BE2C (cell line): ENCODE data around the gene ATP5ME.

Source experiments
- DNase-seq: peaks from one replicate; pipeline ENCODE4 v3.0.0-alpha.2; 2020
- H3K27me3 ChIP-seq: fragments of 250-450 bp; sonication (Bioruptor Pico); 2 replicates; pipeline ENCODE4 v1.5.1; 2020; ENCODE audit warnings: mild to moderate bottlenecking
- H3K36me3 ChIP-seq: fragments of 250-450 bp; sonication (Bioruptor Pico); 2 replicates; pipeline ENCODE4 v1.5.1; 2020; ENCODE audit warnings: mild to moderate bottlenecking
- H3K4me1 ChIP-seq: fragments of 250-450 bp; sonication (Bioruptor Pico); 2 replicates; pipeline ENCODE4 v1.5.1; 2020
- H3K4me3 ChIP-seq: 2 replicates; pipeline ENCODE4 v1.5.1; 2011; ENCODE audit warnings: low read depth, low read length
- H3K9me3 ChIP-seq: fragments of 250-450 bp; sonication (Bioruptor Pico); 2 replicates; pipeline ENCODE4 v1.5.1; 2020
- CTCF ChIP-seq: IDR thresholded peaks from 2 replicates; pipeline ENCODE4 v1.5.1; 2012; ENCODE audit warnings: mild to moderate bottlenecking, low read depth, low read length

ATP5ME gene

DNA sequence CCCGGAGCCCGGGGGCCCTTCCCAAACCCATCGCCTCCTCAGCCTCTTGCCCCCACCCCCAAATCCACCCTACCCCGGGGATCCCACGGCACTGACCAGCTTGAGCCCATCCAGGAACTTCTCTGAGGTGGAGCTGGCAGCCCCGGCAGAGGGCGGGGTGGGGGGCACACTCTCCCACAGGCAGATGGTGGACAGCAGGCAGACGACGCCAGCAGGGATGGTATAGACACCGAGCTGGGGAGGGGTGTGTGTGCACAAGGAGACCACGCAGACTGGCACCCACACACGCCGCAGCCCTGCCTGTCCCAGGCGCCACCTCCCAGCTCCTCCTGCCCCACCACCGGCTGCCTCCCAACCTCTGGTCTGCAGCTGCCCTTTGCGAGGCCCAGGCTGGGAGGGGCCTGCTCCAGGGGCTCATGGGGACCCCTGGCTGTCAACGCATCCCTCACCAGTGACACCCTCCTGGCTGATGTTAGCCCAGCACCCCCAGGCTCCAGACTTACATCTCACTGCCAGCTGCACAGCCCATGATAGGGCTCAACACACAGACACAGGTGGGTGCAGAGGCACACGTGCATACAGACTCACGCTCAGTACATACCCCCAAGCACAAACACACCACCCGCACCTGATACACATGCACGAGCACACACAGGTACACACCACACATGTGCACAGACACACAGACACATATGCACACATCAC lies 10.7 kb upstream of the ATP5ME start:
- no peak overlapping the region; the same call in 1 of the 2 replicates for H3K4me3 ChIP-seq
- peaks cover 13% of the 10 kb centered on the region for H3K4me1 ChIP-seq
- H3K27me3 ChIP-seq, result no peaks in the 10 kb centered on the region
- no peaks in the 10 kb centered on the region for H3K9me3 ChIP-seq
- H3K36me3 ChIP-seq, result no peaks in the 10 kb centered on the region
- TF ChIP-seq CTCF, result no peak
- DNase-seq, result no peak

- H3K36me3 ChIP-seq, result no peaks in the 10 kb centered on the region
- H3K9me3 ChIP-seq, result no peaks in the 10 kb centered on the region
- DNase-seq, result peak; percentile 83
- H3K4me1 ChIP-seq, result peaks cover 13% of the 10 kb centered on the region
- TF ChIP-seq CTCF, result peak; percentile 78
- no peaks in the 10 kb centered on the region for H3K27me3 ChIP-seq
- peak overlapping the region; percentile 39 for H3K4me3 ChIP-seq
These were observed 10.0 kb upstream of the ATP5ME start for GRCh38 chr4:683982-684622.

GRCh38 chr4:683247-683897 lies 9.3 kb upstream of the ATP5ME start:
- Histone ChIP-seq H3K9me3 (no peaks in the 10 kb centered on the region), H3K36me3 (no peaks in the 10 kb centered on the region), H3K27me3 (no peaks in the 10 kb centered on the region), H3K4me3 (no peak overlapping the region), H3K4me1 (peaks cover 13% of the 10 kb centered on the region)
- TF ChIP-seq CTCF, result no peak
- no peak for DNase-seq

- H3K9me3 ChIP-seq, result no peaks in the 10 kb centered on the region
- TF ChIP-seq CTCF, result no peak
- no peak overlapping the region for H3K4me3 ChIP-seq
- H3K36me3 ChIP-seq, result no peaks in the 10 kb centered on the region
- no peaks in the 10 kb centered on the region for H3K27me3 ChIP-seq
- H3K4me1 ChIP-seq, result peaks cover 13% of the 10 kb centered on the region
- DNase-seq, result no peak
These were observed 8.6 kb upstream of the ATP5ME start for GRCh38 chr4:682490-683172.

DNA sequence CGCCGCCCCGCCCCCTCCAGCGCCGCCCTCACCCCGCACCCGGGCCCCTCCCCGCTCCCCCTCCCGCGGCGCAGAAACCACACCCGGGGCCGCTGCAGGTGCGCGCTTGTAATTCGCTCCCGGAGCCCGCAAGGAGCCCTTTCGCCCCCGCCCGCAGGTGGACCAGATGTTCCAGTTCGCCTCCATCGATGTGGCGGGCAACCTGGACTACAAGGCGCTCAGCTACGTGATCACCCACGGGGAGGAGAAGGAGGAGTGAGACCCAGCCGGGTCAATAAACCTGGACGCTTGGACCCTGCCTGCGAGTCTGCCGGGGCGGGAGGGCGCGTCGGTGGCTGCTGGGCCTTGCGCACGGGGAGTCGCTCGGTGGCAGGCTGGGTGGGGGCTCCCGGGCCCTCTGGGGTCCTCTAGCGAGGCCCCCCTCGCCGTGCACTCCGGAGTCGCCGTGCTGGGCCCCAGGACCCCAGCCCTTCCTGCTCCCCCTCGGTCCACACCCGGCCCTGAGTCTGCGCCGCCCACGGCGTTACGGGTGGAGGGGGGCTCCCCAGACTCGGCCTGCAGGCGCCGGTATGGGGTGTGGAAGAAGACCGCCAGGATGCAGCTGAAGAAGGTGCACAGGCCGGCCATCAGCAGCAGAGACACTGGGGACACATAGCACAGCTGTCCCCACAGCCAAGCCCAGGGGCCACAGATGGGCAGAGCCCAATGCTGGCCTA lies 7.8 kb upstream of the ATP5ME start:
- H3K27me3 ChIP-seq, result no peaks in the 10 kb centered on the region
- H3K4me1 ChIP-seq, result peaks cover 13% of the 10 kb centered on the region
- H3K4me3 ChIP-seq, result peak overlapping the region; percentile 34
- DNase-seq, result peak; percentile 61
- H3K36me3 ChIP-seq, result no peaks in the 10 kb centered on the region
- no peaks in the 10 kb centered on the region for H3K9me3 ChIP-seq
- TF ChIP-seq CTCF, result no peak
